ENCODE data around the gene ATP10A. TPM values are rescaled to one million over a fixed set of nuclear protein-coding genes. Genes with fewer than 3 reads are reported as not detected.

Gene ATP10A
- total RNA-seq, 1 experiment from 2014 or later, result 0.02 TPM

DNA sequence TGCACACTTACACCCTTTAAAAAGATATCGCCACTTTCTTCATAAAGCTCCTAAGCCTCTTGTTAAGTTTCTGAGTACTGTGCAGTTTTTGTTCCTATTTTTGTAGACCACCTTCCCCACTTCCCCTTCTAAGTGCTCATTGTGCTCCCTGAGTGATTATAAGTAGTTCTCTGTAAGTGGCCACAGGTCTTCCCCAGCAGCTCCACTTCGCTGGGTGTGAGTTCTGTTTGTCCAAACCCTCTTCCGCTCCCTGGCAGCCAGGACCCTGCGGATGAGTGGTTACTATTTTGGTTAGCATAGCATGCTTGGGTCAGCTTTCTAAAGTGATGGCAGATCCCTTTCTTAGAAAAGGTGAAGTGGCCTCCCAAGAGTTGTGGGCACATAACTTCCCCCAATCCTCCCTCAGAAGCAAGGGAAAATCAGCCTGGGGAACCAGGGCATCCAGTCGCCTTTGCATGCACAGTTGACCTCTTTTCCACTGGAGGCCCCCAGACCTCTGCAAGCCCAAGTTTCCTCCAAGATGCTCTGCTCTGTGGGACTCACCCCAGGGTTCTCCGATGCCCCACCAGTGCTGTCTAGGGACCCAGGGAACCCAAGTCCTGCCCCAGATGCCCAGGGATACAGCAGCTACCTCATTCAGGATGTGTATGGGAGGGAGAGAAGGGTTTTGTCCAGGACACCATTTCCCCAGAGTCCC lies 69.6 kb downstream of the ATP10A start:
- Histone ChIP-seq H3K9me2 (ENCODE audit: insufficient read depth) (no peaks in the 10 kb centered on the region), H3K27me3 (ENCODE audit: insufficient read depth, low read length) (no peaks in the 10 kb centered on the region), H3K79me2 (ENCODE audit: insufficient read depth, low read length) (no peaks in the 10 kb centered on the region), H3K9ac (ENCODE audit: low read length) (no peak overlapping the region), H3K36me3 (ENCODE audit: control insufficient read depth in 1 of 2, insufficient read depth in 2 of 2, low read length in 2 of 2) (no peaks in the 10 kb centered on the region), H2AFZ (ENCODE audit: low read depth, low read length, poor library complexity, severe bottlenecking) (no peak overlapping the region), H3K4me1 (ENCODE audit: control insufficient read depth in 1 of 2, insufficient read depth in 2 of 2, low read length in 2 of 2) (no peaks in the 10 kb centered on the region), H3K4me2 (ENCODE audit: low read length) (no peak overlapping the region), H3K27ac (ENCODE audit: low read depth, low read length) (no peak overlapping the region), H4K20me1 (ENCODE audit: insufficient read depth) (no peaks in the 10 kb centered on the region), H3K9me3 (ENCODE audit: control insufficient read depth in 1 of 2, insufficient read depth in 1 of 2, low read depth in 1 of 2, low read length in 2 of 2) (peaks cover 0 to 23% of the 10 kb centered on the region in 2 experiments; a peak in 2 of 4 replicates), H3K4me3 (replicated peaks in 1 of 2; ENCODE audit: low read depth in 1 of 2, low read length in 2 of 2) (no peak overlapping the region)
- no peak for ATAC-seq
- no peak for DNase-seq (ENCODE audit: low read depth, low spot score)
- no TSS peak for BruUV-seq (replicated peaks)
- intact Hi-C loops (cut with micrococcal nuclease), result no loop called here
- TF ChIP-seq FOSL1 (IDR thresholded peaks at IDR 0.05; ENCODE audit: low read depth), result no peak
- no peak for TF ChIP-seq EZH2phosphoT487 (IDR thresholded peaks at IDR 0.05; ENCODE audit: borderline replicate concordance)
- TF ChIP-seq ZFX (IDR thresholded peaks at IDR 0.05), result no peak
- TF ChIP-seq, protein P1, sequence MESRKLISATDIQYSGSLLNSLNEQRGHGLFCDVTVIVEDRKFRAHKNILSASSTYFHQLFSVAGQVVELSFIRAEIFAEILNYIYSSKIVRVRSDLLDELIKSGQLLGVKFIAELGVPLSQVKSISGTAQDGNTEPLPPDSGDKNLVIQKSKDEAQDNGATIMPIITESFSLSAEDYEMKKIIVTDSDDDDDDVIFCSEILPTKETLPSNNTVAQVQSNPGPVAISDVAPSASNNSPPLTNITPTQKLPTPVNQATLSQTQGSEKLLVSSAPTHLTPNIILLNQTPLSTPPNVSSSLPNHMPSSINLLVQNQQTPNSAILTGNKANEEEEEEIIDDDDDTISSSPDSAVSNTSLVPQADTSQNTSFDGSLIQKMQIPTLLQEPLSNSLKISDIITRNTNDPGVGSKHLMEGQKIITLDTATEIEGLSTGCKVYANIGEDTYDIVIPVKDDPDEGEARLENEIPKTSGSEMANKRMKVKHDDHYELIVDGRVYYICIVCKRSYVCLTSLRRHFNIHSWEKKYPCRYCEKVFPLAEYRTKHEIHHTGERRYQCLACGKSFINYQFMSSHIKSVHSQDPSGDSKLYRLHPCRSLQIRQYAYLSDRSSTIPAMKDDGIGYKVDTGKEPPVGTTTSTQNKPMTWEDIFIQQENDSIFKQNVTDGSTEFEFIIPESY (IDR thresholded peaks at IDR 0.05; ENCODE audit: extremely low read depth, insufficient replicate concordance, low read length), result no peak
- TF ChIP-seq CEBPB (IDR thresholded peaks at IDR 0.05; ENCODE audit: low read depth), result no peak
- no peak for TF ChIP-seq SP1 (IDR thresholded peaks at IDR 0.05; ENCODE audit: low read depth)
- no peak for TF ChIP-seq JUND (IDR thresholded peaks at IDR 0.05)
- TF ChIP-seq, protein P2, sequence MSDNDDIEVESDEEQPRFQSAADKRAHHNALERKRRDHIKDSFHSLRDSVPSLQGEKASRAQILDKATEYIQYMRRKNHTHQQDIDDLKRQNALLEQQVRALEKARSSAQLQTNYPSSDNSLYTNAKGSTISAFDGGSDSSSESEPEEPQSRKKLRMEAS (IDR thresholded peaks at IDR 0.05), result no peak
- TF ChIP-seq YY1 (IDR thresholded peaks at IDR 0.05; ENCODE audit: extremely low read depth, insufficient replicate concordance, low read depth, low read length), result no peak
- TF ChIP-seq, protein P3, sequence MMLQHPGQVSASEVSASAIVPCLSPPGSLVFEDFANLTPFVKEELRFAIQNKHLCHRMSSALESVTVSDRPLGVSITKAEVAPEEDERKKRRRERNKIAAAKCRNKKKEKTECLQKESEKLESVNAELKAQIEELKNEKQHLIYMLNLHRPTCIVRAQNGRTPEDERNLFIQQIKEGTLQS (IDR thresholded peaks at IDR 0.05), result no peak
- TF ChIP-seq CBX3 (IDR thresholded peaks at IDR 0.05; ENCODE audit: low read depth), result no peak
- no peak for TF ChIP-seq SRF (IDR thresholded peaks at IDR 0.05; ENCODE audit: low read depth)
- TF ChIP-seq, protein P4, sequence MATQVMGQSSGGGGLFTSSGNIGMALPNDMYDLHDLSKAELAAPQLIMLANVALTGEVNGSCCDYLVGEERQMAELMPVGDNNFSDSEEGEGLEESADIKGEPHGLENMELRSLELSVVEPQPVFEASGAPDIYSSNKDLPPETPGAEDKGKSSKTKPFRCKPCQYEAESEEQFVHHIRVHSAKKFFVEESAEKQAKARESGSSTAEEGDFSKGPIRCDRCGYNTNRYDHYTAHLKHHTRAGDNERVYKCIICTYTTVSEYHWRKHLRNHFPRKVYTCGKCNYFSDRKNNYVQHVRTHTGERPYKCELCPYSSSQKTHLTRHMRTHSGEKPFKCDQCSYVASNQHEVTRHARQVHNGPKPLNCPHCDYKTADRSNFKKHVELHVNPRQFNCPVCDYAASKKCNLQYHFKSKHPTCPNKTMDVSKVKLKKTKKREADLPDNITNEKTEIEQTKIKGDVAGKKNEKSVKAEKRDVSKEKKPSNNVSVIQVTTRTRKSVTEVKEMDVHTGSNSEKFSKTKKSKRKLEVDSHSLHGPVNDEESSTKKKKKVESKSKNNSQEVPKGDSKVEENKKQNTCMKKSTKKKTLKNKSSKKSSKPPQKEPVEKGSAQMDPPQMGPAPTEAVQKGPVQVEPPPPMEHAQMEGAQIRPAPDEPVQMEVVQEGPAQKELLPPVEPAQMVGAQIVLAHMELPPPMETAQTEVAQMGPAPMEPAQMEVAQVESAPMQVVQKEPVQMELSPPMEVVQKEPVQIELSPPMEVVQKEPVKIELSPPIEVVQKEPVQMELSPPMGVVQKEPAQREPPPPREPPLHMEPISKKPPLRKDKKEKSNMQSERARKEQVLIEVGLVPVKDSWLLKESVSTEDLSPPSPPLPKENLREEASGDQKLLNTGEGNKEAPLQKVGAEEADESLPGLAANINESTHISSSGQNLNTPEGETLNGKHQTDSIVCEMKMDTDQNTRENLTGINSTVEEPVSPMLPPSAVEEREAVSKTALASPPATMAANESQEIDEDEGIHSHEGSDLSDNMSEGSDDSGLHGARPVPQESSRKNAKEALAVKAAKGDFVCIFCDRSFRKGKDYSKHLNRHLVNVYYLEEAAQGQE (IDR thresholded peaks at IDR 0.05; ENCODE audit: low read depth), result no peak
- no peak for TF ChIP-seq POLR2A (IDR thresholded peaks at IDR 0.05; ENCODE audit: borderline replicate concordance, extremely low read depth, insufficient read depth, insufficient read length)
- TF ChIP-seq ZNF274 (IDR thresholded peaks at IDR 0.05; ENCODE audit: low read depth, low read length), result no peak
- TF ChIP-seq ELF1 (IDR thresholded peaks at IDR 0.05; ENCODE audit: borderline replicate concordance, low read depth), result no peak
- no peak for TF ChIP-seq POLR2AphosphoS5 (IDR thresholded peaks at IDR 0.05; ENCODE audit: low read depth, low read length)
- no peak for TF ChIP-seq RAD21 (IDR thresholded peaks at IDR 0.05; ENCODE audit: low read depth)
- no peak for TF ChIP-seq TCF7L2 (IDR thresholded peaks at IDR 0.05; ENCODE audit: borderline replicate concordance, extremely low read depth, insufficient read depth, insufficient read length)
- POLR2A ChIA-PET, result no interaction called here
- RAD21 ChIA-PET (ENCODE audit: low non-redundant PET in 1 of 2, low total read pairs in 2 of 2, uncharacterized antibody in 2 of 2, unreplicated experiment in 2 of 2), result no interaction called here
- CTCF ChIA-PET, result no interaction called here
